Stimulated activated CD4-positive, alpha-beta T cell treated with anti-CD3 and anti-CD28 coated beads, Interleukin-1b, Interleukin-23, amount 100 ng/mL, for 1 hour (primary cell): Measurements from ENCODE around the gene MAPK12.

Experiments
- DNase-seq, 2 donors: peaks; one replicate each; pipeline ENCODE4 v3.0.0-alpha.2; 2020; ENCODE audit warnings: low read depth in 2 of 2

The MAPK12 gene

DNA sequence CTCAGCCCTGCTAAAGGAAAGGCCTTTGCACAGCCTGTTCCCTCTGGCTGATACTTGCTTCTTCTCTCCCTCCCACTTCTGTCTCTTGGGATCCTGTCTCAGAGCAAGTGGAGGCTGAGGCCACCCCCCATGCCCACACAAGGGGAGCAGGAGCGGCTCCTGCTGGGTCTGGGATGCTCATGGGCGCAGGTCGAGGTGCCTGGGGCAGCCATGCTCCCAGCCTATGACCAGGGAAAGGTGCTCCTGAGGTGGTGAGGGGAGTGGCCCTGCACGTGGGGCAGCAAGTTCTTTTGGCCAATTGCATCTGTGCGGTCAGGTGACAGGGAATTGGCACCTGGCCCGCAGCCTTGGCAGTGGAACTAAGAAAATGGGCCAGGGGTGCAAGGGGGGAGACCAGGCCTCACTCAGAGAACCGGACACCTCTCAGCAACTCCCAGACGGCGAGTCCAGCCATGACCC lies 7.2 kb upstream of the MAPK12 start:
- DNase-seq, result no peak

DNA sequence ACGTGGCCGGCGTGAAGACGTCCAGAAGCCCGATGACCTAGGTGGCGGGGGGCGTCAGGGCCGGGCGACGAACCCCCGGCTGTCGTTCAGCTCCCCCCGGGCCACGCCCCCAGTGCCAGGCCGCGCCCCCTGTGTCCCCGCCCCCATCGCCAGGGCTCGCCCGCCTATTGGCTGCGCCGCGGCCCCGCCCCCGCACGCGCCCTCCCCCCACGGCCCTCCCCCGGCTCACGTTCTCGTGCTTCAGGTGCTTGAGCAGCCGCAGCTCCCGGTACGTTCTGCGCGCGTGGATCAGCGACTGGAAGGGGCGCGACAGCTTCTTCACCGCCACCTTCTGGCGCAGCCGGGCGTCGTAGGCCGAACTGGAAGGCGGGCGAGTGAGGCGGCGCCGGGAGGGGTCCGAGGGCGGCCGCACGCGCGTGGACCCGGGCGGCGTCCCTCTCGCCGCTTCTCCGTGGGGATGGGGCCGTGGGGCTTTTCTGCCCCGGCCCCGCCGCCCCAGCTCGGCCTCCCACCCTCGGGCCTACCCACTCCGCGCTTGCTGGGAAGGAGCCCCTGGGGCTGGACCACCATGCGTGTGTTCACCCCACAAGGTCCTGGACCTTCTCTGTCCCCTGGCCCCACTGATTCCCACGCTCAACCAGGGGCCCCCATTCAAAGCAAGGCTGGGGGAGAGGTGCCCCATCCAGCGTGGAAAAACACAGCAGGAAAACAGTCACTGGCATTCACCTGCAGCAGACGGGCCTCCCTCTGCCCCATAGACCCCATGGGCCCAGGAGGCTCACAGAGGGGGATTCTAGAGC lies 6.3 kb upstream of the MAPK12 start:
- DNase-seq, result peak; percentile 19 to 44

DNA sequence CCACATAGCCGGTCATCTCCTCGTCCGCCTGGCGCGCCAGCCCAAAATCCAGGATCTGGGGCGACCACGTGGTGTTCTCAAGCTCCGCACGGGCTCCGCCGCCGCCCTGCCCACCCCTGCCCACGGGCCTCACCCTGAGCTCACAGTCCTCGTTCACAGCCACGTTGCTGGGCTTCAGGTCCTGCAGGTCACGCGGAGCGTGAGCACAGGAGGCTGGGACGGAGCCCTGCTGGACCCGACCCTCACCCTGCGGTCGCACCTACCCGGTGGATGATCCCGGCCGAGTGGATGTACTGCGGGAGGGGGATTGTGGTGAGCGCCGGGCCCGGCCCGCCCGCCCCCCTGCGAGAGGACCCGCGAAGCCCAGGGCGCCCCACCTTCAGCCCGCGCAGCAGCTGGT lies 5.5 kb upstream of the MAPK12 start:
- no peak for DNase-seq

DNA sequence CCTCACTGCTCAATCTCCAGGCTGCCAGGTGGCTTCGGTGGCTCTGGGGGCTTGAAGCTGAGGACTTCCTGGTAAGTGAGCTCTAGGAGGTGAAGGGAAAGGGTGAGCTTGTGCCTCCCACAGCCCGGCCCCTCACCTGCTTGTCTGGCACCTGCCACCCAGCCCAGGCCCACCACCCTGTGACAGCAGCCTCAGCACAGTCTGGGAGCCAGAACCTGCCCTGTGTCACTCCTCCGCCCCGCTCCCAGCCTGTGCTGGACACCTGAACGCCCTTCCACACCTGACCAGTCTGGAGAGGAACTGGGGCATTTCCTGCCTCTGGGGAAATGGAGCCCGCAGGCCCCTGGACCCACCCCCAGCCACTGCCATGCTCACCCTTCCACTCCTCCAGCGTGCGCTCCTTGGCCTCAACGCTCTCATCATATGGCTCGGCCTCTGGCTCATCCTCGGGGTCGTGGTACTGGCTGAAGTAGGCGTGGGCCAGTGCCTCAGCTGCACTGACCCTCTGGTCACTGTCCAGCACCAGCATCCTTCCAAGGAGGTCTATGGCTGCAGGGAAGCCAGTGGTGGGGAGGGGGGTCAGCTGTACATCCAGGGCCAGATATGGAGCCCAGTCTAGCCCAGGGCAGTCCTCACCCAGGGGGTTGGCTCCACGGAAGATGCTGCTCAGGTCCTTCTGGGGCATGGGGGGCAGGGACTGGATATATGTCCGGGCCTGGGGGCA lies 3.6 kb upstream of the MAPK12 start:
- no peak for DNase-seq

DNA sequence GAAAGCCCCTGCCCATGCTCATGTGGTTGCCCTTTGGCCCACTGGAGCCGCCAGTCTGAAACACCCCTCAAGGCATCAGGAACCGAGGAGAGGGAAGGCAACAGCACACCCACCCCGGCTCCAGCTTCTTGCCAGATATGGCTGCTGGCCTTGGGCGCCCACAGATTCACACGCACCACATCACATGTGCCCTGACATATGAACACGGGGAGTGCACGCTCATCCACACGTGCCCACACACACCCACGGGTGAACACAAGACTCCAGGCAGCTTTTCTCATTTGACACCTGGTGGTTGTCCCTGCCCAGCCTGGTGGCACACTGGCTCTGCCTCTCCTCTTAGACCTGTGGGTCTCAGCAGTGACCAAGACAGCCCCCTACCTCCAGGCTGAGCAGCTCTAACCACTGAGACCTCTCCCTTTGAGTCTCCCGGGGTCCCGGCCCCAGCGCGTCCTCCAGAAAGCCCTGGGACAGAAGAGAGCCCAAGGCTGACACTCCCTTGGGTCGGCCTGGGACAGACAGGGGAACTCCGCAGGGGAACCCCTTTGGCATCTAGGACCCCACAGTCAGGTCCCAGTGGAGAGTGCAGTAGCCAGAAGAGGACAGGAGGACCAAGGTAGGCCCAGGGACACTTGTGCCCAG lies 2.7 kb upstream of the MAPK12 start:
- DNase-seq, result no peak

DNA sequence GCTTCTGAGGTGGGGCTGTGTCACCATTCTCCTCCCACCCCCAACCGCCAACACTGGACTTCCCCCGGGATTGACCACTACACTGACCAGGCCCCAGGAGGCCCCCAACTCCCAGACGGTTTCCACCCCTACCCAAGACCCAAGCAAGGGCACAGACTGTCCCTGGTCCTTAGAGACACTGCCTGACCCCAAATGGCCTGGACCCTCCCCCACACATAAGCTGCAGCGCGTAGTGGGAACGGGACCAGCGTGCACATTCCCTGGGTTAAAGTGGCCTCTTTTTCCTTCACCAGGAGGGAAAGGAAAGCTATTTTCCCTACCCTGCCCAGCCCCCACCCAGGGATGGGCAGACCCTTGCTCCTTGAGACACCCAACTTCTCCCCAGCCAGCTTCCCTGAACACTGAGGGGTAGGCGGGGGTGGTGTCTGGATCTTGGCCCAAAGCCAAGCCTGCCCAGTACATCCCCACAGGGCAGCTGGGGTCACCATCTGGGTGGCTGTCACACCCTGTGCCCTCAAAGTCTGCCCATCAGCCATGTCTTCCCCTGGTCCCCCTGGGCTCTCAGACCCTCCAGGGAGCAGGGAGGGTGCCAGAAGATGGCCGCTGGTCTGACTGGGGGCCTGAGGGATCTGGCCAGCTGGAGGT lies 1.6 kb upstream of the MAPK12 start:
- no peak for DNase-seq

DNA sequence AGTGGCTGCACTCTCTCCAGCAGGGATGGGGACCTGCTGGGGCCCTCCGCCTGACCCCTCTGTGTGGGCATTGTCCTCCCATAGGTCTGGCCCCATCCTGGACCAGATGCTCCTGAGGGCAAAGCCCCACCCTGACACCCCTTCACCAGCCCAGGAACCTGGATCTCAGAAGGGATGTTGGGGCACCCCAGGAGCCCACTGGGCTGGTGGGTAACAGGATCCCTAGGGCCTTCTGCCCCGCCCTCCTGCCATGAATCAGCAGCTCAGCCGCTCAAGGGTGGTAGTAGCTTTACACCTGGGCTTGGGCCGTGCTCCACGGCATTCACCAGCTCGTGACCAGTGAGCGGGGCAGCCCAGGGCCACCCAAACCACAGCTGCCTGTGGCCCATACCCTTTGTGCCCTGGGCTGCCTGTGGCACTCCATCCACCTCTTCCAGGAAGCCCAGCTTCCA lies 1.0 kb upstream of the MAPK12 start:
- DNase-seq, result no peak

DNA sequence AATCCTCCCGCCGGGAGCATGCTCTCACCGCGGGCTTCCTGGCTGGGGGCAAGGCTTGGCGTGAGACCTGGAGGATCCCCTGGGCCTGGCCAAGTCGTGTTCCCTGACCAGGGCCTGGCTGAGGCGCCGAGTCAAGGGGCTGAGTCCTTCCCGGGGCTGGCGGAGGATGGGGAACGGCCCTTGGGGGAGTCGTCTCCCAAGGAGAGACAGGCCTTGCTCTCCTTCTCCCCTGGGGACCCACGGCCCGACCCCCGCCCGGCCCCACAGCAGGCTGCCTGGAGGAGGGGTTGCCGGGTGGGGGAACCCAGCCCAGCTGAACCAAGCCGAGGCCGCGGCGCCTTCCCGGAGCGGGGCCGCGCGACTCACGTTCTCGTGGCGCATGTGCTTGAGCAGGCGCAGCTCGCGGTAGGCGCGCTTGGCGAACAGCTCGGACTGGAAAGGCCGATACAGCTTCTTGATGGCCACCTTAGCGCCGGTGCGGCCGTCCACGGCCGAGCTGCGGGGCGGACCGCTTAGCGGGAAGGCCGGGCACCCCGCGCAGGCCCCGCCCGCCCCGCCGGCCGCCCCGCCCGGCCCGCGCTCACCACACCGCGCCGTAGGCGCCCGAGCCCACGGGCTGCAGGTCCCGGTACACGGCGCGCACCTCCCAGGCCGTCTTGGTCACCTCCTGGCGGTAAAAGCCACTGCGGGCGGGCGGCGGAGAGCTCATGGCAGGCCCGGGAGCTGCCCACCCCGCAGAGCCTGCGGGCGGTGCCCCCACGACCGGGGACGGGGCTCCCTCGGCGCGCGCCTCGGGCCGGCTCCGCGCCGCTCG lies 475 bp downstream of the MAPK12 start:
- DNase-seq, result no peak

DNA sequence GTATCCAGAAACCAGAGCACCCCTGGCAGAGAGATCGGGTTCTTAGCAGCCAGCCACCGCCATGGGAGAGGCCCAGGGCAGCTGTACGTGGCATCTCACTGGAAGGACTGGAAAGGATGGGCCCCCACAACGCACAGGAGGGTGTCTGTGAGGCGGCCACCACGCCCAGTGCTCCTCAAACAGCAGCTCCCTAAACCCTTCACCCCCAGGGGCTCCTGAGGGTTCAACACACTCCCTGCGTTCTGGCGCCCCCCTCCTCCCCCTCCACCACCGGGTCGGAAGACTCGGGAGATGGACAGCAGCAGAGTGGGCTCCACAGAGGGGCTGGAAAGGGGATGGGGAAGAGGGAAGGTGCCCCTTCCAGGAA lies 1.1 kb downstream of the MAPK12 start:
- no peak for DNase-seq

DNA sequence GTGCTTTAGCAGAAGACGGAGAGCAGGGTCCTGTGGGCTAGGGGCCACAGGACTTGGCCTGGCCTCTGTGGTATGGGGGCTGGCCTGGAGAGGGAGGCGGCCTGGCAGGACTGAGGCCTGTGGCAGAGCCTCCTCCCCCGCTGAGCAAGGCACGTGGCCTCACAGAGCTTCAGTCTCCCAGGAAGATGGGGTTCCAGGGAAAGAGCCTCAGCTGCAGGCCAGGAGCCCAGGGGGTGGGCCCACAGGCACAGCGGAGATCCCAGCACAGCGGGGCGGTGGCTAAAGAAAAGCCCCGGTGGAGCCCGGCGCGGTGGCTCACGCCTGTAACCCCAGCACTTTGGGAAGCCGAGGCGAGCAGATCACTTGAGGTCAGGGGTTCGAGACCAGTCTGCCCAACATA lies 2.2 kb downstream of the MAPK12 start:
- DNase-seq, result no peak

DNA sequence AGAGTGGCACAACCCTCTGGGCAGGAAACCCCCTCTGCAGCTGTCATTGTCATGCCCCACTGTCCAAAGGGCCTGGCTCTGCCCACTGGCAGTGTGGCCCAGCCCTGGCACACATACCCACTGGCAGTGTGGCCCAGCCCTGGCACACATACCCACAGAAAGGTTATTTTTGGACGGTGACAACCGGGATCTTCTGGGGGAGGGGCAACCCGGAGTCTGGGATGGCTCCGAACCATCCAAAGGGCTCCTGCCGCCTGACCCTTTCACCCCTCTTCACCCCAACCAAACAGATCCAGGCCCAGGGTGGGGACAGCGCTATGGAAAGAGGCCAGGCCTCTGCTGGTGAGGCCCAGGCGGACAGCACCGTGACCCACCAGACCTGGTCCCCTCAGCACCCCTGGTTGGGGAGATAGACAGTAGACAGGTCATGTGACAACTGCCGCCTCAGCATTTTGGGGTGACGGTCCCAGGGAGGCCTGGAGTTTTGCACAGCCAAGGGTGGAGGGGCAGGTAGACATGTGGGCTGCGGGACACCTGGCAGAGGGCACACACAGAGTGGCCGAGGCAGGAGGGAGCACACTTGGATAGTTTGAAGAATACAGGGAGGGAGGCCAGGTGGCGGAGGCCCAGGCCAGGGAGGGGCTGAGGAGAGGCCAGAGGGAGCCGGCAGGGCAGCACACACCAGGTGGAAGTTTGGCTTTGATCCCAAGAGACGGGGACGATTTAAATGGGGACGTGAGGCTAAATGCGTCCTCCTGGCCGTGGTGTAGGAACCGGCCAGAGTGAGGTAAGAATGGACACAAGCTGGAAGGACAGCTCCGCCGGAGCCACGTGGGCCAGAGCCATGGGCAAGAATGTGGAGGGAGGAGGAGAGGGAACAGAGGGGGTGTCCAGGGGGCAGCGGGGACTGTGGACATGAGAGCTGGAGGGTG lies 2.9 kb downstream of the MAPK12 start:
- no peak for DNase-seq

DNA sequence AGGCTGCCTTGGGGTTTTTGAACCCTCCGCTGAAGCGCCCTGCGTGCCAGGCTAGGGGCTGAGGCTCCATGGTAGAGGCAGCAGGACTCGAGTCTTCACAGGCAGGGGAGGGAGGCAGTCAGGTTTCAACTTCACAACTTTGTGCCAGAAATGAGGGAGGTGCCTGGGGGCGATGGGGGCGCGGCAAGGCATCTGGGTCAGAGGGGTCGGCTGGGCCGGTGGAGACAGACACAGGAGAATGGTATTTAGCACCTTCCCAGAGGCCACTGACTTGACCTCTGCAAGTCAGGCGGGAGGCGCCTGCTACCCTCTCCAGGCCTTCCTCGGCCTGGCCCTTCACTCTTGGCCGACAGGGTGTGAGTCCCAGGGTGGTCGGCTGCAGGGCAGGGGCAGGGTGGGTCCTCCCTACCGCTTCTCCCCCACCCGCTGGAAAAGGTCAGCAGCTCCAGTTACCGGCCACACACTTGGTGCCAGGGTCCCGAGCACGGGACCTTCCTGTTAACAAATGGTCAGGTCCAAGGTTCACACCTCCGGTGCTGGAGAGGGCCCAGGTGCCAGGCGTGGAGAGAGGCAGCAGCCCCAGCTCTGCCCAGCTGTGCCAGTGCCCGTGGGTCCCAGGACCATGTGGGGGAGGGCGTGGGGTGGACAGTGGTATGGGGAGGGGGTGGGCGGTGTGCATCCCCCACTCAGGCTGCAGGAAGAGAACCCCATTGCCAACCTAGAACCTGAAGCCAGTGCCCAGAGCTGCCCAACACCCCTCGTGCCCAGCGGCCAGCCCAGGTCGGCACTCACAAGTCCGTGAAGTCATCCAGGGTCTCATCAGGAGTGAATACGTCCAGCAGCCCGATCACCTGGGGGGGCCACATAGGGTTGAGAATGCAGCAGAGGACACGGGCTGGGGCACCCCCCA lies 3.8 kb downstream of the MAPK12 start:
- DNase-seq, result no peak

DNA sequence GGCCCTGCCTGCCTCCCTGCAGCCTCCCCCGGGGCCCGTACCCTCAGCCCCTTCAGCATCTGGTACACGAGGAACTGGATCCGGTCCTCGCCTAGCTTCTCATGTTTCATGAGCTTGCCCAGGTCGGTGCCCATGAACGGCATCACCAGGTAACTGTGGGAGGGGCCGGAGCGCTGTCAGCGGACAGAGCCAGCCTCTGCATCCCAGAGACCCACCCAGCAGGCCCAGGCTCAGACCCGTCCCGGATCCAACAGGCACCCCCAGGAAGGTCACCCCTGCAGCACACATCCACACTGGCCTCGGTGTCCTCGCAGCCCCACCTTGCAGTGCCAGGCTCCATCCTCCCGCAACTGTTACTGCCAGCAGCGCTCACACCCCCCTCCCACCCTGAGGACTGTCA lies 4.4 kb downstream of the MAPK12 start:
- no peak for DNase-seq

DNA sequence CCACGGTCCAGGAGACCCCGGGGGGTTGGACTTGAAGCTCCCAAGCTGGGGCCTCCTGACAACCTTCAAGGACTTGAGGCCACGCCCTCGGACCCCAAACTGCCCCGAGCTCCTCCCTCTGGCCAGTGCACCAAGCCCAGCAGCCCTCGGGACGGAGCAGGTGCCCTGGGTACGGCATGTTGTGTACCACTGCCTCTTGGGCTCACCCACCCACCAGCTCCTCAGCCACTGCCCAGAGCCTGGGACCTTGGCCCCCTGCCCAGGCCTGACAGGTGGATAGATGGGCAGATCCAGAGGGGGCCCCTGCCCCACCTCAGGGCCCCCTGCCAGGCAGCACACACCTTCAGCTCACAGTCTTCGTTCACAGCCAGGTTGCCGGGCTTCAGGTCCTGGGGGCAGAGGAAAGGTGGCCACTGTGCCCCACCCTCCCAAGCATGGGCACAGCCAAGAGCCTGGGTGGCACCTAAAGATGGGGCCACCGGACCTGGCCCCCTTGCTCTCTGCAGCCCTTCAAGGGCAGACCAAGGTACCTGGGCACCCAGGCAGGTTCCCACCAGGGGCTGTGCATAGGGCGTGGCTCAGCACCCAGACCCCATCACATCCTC lies 5.1 kb downstream of the MAPK12 start:
- no peak for DNase-seq

DNA sequence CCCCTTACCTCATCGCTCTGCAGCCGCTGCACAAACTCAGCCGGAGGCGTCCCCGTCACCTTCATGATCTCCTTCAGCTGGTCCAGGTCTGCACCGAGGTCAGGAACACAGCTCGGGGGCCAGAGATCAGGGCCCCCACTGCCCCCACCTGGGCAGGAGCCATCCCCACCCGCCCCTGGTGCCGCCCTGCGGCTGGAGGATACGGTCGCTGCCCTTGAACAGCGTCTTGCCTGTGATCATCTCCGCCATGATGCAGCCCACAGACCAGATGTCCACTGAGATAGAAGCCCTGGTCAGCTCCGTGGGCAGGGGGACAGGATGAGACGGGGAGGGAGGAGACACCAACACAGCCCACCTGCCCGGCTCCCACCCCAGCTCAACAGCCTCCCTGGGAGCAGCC lies 5.9 kb downstream of the MAPK12 start:
- no peak for DNase-seq

DNA sequence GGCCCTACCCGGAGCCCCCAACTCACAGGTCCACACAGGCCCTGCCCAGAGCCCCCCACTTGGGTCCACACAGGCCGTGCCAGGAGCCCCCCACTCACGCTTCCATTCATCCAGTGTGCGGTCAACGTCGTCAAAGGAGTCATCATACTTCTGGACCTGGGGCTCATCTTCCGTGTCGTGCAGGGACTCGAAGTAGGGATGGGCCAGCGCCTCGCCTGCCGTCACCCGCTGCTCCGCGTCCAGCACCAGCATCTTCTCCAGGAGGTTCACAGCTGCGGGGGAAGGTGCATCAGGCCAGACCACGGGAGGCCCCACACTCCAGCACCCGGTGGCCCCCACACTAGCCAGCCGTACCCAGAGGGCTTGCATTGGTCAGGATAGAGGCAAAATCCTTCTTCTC lies 6.4 kb downstream of the MAPK12 start:
- DNase-seq, result no peak

DNA sequence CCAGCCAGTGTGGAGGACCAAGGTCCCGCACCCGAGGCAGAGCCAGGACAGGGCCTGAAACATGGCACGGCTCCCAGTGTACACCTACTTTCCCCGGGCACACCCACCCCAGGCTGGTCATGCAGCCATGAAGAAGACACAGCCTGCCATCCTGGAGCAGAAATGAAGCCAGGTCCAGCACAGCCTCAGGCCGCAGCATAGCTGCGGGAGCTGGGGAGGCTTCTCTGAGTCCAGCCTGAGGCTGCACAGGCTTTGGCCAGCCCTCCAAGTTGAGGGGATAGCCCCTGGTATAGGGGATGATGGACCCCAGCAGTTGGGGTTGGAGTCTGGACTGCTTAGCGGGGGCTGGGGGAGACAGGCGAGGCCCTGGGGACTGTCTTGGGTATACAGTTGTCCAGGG lies 7.5 kb downstream of the MAPK12 start:
- DNase-seq, result no peak

DNA sequence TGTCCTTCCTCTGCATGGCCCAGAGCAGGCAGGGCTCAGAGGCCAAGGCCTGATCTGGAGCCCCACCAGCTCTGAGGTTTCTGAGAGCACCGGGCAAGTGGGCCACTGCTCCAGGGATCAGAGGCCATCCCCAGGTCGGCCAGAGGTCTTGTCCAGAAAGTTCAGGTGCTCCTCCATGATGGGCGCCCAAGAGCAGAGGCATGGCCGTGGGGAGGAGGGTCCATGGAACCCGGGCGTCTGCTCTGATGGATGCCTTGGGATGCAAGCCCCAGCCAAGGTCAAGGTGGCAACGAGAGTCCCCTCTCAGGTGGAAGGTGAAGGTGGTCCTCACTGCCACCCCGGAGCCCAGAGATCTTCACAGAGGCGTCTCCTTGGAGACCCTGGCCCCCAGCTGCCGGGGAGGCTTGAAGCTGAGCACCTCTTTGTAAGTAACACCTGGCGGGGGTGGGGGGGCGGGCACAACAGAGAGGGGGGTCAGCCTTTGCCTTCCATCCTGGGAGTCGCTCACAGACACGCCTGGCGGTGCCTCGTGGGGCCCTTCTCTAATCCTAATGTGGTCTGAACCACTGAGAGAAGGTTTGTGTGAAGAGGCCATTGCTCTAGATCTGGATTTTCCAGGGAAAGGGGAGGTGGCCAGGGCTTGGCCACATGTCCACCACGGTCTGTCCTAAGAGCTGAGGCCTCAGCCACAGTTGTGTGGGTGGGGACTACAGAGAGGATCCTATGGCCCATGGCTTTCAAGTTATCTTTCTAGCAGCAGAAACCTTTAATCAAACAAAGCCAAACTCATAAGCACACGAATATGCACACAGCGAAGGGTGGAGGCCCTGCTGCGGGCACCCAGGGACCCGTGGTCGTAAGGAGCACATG lies 8.2 kb downstream of the MAPK12 start:
- DNase-seq, result no peak
